HG02973 (cell line): ENCODE results near the gene SIX6.

Experiments
- ATAC-seq: cut with Tn5 transposase; IDR thresholded peaks from one replicate; pipeline ENCODE4 v1.9.1; 2021; ENCODE audit warnings: moderate library complexity; ENCODE audit not compliant: unreplicated experiment

SIX6 gene

DNA sequence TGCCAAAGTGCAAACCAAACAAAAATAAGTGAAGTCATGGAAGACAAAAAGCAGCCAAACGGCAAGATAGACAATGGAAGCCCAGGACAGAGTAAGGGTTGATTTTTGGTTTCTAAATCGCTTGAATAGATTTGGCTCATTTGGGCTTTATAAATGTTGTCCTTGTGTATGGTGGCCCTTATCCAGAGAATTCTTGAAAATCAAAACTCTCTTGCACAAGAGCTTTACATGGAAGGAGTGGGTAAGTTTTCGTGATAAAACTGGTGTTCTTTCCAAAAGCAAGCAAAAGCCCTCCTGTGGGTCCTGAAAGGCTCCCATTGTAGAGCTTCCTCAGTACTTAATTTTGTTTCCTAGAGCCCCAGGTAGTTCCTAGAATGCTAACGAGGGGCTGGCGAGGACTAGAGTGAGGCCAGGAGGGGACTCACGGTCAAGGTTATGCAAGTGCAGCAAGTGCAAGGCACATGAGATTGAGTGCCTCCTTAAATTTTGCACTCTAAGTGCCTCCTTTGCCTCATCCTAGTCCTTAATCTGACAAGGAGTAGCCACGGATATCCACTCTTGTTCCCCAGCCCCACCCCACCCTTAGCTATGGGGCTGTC, 4.1 kb downstream of the SIX6 start:
- no peak for ATAC-seq

GRCh38 chr14:60514378-60514740, 5.4 kb downstream of the SIX6 start:
- ATAC-seq = no peak

DNA sequence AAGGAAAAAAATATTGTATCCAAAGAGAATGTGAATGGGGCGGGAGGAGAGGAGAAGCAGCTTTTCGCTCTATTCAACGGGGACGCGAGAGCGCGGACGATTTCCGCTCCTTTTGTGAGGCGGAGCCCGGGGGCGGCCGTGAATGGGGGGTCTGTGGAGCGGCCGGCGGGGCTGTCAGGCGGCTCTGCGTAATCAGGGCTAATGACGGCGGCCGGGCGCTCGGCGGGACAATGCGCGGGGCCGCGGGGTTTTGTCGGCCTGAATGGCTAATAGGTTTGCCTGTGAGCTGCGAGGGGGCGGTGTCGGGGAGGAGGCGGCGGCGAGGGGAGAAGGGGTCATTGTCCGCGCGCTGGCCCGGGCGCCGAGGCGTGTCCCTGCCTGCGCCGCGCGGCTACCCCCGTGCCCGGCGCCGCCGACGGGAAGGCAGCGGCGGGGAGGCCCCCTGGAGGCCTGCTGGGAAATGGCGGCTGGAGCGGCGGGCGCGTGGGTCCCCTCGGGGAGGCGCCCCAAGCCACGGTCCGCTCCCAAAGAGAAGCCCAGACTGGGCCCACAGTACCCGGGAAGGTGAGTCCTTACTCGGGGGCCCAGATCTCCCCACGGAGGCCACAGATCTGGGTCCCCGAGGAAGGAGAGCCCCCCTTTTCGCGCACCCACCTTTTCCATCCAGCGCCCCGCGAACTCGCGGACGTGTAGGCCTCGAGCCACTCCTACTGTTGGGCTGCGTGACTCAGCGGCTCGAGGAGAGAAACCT, 6.0 kb downstream of the SIX6 start:
- no peak for ATAC-seq

DNA sequence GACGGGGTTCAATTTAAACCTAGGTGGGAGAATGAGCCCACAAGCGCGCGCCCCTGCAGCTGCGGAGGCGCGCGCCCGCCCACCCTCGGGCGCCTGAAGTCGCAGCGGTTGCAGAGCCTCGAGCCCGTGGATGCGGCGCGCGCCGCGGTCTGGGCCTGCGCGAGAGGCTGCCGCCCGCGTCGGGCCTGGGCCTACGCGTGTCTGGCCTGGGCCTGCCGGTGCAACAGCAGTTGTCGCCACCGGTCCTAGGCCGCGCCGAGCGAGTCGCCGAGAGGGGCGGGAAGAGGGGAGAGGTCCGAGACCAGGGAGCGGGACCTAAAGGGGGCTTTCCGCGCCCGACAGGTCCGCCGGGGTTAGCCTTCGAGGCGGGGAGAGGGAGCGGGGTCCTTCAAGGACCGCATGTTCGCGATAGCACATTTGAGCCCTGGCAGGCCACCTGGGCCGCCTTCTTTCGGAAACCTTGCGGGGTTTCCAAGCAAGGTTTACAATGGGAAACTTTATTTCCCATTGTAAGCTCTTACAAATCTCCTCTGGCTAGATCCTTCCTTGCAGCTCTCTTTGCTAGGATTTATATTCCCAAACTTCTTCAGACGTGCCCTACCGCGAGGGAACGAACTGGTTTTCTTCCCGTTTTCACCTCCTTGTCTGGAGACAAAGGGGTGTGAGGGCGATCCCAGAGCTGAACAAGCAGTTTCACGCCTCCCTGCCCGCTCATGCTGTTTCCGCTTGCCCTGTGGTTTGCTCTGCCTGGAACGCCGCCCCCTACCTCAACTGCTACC, 6.8 kb downstream of the SIX6 start:
- no peak for ATAC-seq

- no peak for ATAC-seq
Observed at GRCh38 chr14:60532442-60532841, 23.5 kb downstream of the SIX6 start.

- no peak for ATAC-seq
Observed at GRCh38 chr14:60537663-60538062, 28.7 kb downstream of the SIX6 start.

GRCh38 chr14:60544659-60545058, 35.7 kb downstream of the SIX6 start:
- ATAC-seq = no peak

GRCh38 chr14:60553808-60554207, 44.9 kb downstream of the SIX6 start:
- ATAC-seq = no peak

DNA sequence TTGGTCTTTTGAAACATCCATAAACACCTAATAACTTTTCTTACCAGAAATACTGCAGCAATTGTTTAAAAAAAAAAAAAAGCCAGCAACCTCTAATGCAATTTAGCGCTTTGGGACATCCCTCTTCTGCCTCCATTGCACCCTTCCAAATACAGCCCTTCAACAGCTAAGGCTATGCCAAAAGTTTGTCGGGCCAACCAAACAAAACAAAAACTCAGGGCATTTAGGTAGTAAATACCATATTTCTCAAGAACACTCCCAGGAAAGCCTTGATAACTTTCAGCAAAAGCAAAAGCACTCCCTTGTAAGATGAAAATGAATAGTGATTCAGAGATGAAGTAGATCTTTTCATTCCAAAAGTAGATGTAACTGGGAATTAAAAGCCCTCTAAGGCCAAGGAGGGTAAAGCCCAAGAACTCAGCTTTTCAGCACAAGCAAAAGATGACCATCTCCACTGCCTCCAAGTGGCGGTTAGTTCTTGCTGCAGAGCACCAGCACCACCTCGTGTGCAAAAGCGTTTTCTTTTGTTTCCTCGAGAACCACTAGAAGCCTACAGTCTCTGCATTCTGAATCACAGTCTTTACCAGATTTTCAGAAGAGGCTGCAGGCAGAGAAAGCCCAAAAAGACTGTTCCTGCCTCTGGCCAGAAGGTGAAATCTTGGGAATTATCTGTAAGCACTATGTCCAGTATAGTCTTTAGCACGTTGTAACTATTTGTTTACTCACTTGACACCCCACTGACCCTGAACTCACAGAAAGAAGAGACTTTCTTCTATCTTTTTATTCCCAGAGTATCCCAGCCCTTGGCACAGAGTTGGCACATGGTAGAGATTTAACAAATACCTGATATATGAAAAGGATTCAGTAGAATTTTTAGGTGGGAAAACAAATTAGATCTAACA, 53.1 kb downstream of the SIX6 start:
- ATAC-seq = peak; percentile 72
